HG02759 (cell line): ENCODE data around the gene ATIC.
"Not testable (repeated sequence)": the region's sequence is repeated elsewhere in the genome, so short reads cannot be mapped to it uniquely, and the experiment has no call there.

Source experiments
- ATAC-seq: cut with Tn5 transposase; IDR thresholded peaks from one replicate; pipeline ENCODE4 v1.9.1; 2021; ENCODE audit warnings: mild to moderate bottlenecking, moderate library complexity; ENCODE audit not compliant: unreplicated experiment

Gene ATIC

DNA sequence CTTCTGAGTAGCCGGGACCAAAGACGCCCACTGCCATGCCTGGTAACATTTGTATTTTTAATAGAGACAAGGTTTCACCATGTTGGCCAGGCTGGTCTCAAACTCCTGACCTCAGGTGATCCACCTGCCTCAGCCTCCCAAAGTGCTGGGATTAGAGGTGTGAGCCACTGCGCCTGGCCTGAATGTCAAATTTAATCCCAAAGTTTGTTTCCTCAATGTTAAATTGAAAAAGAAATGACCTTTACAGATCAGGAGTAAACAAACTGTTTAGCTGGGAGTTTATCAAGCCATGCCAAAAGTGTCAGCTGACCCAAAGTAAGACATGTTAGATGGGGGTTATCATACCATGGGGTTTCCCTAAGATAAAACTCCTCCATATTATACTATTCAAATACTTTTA lies 48.2 kb downstream of the ATIC start:
- not testable (repeated sequence) for ATAC-seq

- no peak for ATAC-seq
Observed at GRCh38 chr2:215360596-215360995, 48.7 kb downstream of the ATIC start.

DNA sequence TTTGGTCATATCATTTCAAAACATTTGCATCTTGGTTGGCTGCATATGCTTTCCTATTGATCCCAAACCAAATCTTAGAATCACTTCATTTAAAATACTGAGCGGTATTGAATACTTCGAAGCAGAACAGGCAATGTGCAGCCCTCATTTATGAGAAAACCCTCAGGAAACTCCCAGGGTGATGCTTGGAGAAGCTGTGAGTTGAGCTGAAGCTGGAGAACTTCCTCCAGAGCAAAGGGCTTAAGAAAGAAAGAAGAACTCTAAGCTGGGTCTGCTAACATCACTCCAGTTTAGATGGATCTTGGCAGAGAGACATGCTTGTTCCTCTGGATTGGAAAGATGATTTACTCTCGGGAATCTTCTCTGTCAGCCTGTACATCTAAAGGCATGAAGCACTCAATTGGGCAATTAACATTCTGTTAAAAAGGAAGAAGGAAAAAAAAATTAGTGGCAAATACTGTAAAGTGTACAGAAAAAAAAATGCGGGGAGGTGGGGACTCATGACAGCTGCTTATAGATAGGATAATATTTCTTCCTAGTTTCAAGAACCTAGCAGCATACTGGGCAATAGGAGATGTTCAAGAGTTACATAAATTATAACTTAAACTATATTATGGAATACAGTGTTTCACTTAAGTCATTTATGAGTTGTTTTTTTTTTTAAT lies 49.5 kb downstream of the ATIC start:
- ATAC-seq: no peak

GRCh38 chr2:215361876-215362561 lies 50.2 kb downstream of the ATIC start:
- ATAC-seq: no peak

DNA sequence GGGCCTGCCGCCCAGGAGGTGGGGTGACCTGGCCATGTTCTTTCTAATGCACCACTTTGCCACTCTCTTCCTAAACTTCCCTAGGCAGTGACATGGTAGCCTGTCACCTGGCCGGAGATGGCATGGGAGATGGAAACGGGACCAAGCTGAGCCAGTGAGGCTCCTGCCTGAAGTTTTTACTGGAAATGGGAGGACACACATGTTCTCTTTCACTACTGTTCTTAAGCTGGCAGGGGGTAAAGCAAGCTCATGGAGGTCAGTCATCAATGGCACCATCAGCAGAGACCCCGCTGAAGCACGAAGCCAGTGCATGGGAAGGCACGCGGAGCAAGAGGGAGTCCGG lies 50.7 kb downstream of the ATIC start:
- ATAC-seq: no peak

DNA sequence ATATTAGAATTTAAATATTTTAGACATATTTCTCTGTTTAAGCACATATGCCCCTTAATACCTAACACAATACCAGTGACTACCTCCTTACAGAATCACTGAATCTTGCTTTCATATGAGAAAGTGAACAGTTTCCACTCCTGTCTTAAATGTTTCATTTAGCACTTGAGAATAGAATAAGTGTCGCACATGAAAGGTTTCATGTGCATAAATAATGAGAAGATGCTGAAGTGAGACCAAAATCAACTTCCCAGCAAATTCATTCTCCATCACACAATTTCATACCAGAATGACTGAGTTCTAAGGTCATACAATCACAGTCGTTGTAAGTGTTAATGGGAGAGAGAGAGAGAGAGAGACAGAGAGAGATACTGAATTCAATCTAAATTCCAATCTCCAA lies 51.2 kb downstream of the ATIC start:
- ATAC-seq: no peak

GRCh38 chr2:215363461-215364156 lies 51.8 kb downstream of the ATIC start:
- no peak for ATAC-seq

DNA sequence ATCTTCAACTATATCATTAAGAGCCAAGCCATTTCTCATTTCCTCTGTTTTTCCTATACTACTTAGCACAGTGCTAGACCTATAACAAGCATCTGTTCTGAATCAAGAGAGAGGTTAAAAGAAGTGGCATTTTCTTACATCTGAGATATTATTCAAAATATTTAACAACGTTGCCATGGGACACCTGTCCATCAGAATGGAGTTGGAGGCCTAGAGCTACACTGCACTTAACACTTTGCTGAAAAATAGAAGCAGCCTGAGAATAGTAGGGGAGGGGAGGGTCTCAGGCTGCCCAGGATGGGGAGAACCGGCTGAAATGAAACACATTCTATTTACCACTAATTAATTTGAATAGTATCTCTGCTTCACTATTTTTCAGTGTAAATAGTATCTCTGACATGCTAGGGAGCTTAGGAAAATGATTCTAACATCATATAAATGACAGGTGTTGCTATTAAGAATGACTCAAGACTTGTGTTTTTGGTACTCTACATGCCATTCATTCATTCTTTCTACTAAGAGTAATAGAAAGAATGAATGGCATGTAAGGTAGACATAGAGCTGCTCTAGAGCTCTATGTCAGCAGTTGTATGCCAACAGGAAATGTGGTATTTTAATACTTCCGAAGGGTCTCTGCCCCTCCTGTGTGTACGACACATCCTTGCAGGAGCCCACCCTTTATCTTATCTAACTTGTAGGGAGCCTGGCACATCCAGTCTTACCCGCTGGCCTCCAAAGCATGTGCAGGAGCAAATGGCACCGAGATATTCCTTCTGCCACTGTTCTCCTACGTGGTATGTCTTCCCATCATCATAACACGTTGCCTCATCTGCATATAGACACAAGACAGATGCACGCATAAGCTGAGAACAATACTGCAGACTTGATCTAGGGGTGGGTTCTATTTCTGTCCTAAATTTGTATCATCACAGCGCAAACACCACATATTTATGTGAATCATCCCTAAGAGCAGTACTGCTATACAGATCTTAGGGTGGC lies 52.6 kb downstream of the ATIC start:
- ATAC-seq: no peak

DNA sequence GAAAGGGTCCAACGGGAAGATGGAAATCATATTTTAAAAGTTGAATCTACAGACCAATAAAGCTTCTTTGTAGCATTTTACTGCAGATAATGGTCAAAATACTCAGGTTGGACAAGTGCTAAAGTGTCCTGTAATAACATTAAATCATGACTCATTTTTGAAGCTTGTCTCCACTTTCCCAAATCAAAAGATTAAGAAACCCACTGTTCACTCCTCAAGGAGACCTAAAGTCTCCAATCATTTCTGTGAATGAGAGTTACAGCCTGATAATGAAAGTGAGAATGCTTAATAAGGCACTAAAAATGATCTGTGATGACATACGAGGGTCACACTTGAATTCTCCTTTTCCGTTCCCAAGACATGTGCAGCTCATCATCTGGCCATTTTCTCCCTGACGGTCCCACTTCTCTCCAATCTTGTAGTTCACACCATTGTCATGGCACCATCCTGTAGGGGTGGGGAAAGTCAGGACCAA lies 53.4 kb downstream of the ATIC start:
- ATAC-seq: no peak

DNA sequence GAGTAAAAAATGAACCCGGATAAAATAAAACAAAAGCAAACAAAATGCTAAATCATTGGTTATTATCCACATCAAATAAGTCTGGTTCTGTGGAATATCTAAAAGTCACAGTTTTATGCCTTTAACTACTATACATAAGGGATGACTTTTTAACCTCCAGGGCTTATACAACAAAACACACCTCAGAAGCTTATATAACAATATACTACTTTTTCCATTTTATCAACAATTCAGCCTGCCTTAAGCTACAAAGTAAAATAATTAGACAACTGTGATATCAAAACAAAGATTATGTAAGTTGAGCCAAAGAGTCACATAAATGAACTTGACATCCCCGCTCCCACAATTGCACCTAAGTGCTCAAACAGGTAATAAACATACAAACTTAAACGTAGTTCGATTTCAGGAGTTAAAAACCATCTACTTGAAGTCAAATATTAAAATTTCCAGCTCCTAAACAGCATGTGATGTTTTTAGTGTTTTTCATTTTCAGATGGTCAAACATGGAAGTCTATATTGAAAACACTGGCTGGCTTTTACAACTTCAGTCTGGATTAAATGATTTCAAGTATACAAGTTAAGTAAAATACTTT lies 54.7 kb downstream of the ATIC start:
- ATAC-seq: no peak

- ATAC-seq: no peak
Observed at GRCh38 chr2:215367662-215368492, 56.0 kb downstream of the ATIC start.

- ATAC-seq: no peak
Observed at GRCh38 chr2:215368493-215368809, 56.6 kb downstream of the ATIC start.

GRCh38 chr2:215369181-215369760 lies 57.4 kb downstream of the ATIC start:
- ATAC-seq: no peak

DNA sequence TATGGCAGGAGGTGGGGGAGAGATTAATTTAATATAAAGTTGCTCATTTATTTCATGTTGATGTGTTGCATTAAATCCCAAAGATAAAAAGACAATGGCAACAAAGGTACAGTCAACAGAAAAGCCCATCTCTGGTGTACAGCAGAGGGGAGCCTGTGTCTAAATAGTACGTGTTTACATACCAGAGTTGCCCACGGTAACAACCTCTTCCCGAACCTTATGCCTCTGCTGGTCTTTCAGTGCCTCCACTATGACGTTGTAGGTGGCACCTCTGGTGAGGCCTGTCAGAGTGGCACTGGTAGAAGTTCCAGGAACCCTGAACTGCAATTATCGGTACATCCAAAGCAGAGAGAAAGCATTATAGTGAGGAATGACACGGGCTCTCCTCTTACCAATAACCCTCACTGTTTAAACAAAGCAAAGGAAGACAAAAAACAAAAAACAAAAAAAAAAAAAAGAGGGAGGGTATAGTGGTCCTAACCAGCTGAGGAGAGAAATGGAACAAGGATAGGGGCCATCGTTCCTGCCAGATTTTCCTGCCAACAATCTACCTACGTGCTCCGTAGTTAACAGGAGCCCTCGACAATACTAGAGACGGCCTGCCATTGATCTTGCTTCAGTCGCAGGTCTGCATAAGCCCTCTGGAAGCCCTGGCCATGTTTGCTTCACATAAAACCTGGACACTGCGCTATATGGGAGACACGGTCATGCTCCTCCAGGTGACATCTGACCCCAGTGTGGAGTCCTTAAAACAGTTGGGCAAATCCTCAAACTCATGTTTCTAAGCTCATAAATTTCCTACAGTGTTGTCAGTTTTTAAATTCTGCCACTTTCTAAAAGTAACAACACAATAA lies 58.5 kb downstream of the ATIC start:
- no peak for ATAC-seq

DNA sequence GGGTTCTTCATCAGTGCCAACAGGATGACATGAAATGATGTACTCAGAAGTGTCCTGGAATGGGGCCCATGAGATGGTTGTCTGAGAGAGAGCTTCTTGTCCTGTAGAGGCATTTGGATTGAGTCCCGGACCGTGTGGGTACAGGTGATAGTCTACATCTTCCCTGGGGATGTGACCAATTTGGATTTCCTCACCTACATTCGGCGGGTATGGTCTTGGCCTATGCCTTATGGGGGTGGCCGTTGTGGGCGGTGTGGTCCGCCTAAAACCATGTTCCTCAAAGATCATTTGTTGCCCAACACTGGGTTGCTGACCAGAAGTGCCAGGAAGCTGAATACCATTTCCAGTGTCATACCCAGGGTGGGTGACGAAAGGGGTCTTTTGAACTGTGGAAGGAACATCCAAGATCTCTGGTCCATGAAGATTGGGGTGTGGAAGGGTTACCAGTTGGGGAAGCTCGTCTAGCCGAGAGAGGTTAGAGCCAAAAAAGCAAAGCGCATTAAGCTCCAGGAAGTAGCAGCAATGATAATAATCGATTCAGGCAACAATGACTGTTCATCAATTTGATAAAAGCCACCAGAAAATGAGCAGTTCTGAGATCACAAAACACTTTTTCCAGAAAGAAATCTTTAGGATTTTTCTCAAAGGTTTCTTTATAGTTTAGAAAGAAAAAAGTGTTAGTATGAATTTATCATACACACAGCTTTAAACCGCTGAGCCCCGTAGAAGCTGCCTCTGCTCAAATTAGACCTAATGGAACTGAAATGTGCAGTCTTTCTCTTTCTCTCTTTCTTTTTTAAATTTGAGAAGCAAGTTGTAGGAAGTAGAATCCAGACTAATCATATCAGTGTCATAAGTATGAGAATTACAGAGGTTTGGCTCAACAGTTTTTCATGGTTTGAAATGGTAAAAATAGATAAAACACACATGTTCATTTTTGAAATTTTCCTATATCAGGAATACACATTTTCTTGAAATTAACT lies 60.3 kb downstream of the ATIC start:
- no peak for ATAC-seq

GRCh38 chr2:215372968-215373649 lies 61.2 kb downstream of the ATIC start:
- no peak for ATAC-seq

DNA sequence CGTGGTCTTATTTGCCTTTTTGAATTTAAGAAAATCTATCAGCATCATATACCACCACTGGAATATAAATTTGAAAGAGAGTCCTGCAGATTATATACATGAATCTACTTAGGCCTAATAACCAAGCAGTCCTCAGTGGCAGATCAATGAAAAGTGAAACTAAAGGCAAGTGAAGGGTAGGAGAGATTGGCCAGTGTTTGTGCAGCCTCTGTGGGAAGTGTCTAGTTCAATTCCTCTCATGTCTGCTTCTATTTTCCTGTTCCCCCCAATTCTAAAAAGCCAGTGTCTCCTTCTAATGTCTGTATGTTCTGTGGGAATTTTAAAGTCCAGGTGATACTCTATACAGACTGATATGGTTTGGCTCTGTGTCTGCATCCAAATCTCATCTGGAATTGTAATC lies 62.1 kb downstream of the ATIC start:
- ATAC-seq: no peak
